ENCODE results near the gene FAM240A. TPM values are rescaled to one million over a fixed set of nuclear protein-coding genes. Genes with fewer than 3 reads are reported as not detected.
A peak's percentile ranks its signal among the peaks of the same experiment; 100 is the strongest.

FAM240A gene
- total RNA-seq, 1 donor from 2014 or later, result not detected

DNA sequence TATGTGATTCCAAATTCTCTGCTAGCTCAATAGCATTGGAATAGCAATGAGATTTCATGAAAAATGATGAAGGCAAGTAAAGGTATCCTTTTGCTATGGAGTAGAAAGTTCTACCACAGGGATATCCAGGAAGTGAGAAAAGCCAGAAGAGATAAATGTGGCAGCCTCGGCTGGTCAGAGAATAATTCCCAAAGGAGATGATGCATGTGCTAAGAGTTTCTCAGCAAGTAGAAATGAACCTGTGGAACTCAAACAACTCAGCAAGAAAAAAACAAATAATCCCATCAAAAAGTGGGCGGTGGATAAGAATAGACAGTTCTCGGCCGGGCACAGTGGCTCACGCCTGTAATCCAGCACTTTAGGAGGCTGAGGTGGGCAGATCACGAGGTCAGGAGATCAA lies 42.9 kb downstream of the FAM240A start:
- Mint-ChIP-seq H3K27ac (no peak overlapping the region), H3K4me1 (ENCODE audit: unreplicated experiment) (peaks cover 27% of the 10 kb centered on the region), H3K9me3 (peaks cover 6% of the 10 kb centered on the region), H3K4me3 (no peak overlapping the region), H3K36me3 (no peaks in the 10 kb centered on the region), H3K27me3 (no peaks in the 10 kb centered on the region)
- TF ChIP-seq, protein P1, sequence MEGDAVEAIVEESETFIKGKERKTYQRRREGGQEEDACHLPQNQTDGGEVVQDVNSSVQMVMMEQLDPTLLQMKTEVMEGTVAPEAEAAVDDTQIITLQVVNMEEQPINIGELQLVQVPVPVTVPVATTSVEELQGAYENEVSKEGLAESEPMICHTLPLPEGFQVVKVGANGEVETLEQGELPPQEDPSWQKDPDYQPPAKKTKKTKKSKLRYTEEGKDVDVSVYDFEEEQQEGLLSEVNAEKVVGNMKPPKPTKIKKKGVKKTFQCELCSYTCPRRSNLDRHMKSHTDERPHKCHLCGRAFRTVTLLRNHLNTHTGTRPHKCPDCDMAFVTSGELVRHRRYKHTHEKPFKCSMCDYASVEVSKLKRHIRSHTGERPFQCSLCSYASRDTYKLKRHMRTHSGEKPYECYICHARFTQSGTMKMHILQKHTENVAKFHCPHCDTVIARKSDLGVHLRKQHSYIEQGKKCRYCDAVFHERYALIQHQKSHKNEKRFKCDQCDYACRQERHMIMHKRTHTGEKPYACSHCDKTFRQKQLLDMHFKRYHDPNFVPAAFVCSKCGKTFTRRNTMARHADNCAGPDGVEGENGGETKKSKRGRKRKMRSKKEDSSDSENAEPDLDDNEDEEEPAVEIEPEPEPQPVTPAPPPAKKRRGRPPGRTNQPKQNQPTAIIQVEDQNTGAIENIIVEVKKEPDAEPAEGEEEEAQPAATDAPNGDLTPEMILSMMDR (conservative IDR thresholded peaks at IDR 0.05), result no peak
- DNase-seq (ENCODE audit: extremely low spot score, unreplicated experiment), result no peak

- H3K9me3 Mint-ChIP-seq, result peaks cover 6% of the 10 kb centered on the region
- no peak overlapping the region for H3K27ac Mint-ChIP-seq
- H3K4me1 Mint-ChIP-seq (ENCODE audit: unreplicated experiment), result peaks cover 31% of the 10 kb centered on the region
- TF ChIP-seq, protein P1 (conservative IDR thresholded peaks at IDR 0.05), result no peak
- no peak for DNase-seq (ENCODE audit: extremely low spot score, unreplicated experiment)
- H3K4me3 Mint-ChIP-seq, result no peak overlapping the region
- no peaks in the 10 kb centered on the region for H3K27me3 Mint-ChIP-seq
- H3K36me3 Mint-ChIP-seq, result no peaks in the 10 kb centered on the region
These were observed 44.6 kb downstream of the FAM240A start for GRCh38 chr3:46656778-46657556.

GRCh38 chr3:46659285-46659684 lies 47.0 kb downstream of the FAM240A start:
- Mint-ChIP-seq H3K27ac (no peak overlapping the region), H3K4me3 (no peak overlapping the region), H3K4me1 (ENCODE audit: unreplicated experiment) (peaks cover 53% of the 10 kb centered on the region), H3K9me3 (no peaks in the 10 kb centered on the region), H3K36me3 (no peaks in the 10 kb centered on the region), H3K27me3 (no peaks in the 10 kb centered on the region)
- TF ChIP-seq, protein P1 (conservative IDR thresholded peaks at IDR 0.05), result no peak
- DNase-seq (ENCODE audit: extremely low spot score, unreplicated experiment), result no peak

DNA sequence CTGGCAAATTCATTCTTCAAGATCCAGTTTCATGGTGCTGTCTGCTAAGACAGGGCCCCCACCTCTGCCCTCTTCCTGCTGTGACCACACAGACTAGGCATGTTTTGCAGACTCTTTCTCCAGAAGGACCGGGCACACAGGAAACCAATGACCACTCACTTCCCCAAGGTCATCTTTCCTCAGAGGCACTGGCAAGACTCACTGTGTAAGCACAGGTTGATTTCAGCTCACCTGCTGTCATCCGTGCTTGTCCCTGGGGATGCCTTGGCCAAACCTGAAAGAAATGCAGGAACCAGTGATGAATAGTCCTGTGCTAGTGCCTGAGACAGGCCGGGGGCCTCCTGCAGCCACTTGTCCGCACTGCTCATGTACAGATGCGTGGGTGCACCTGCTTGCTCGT lies 47.7 kb downstream of the FAM240A start:
- Mint-ChIP-seq H3K27me3 (no peaks in the 10 kb centered on the region), H3K36me3 (no peaks in the 10 kb centered on the region), H3K27ac (no peak overlapping the region), H3K4me3 (peak overlapping the region; percentile 8), H3K9me3 (no peaks in the 10 kb centered on the region), H3K4me1 (ENCODE audit: unreplicated experiment) (peaks cover 53% of the 10 kb centered on the region)
- DNase-seq (ENCODE audit: extremely low spot score, unreplicated experiment), result no peak
- TF ChIP-seq, protein P1 (conservative IDR thresholded peaks at IDR 0.05), result no peak

GRCh38 chr3:46660543-46661523 lies 48.5 kb downstream of the FAM240A start:
- Mint-ChIP-seq H3K36me3 (no peaks in the 10 kb centered on the region), H3K9me3 (no peaks in the 10 kb centered on the region), H3K4me3 (no peak overlapping the region), H3K4me1 (ENCODE audit: unreplicated experiment) (peaks cover 53% of the 10 kb centered on the region), H3K27me3 (peaks cover under 1% of the 10 kb centered on the region), H3K27ac (no peak overlapping the region)
- no peak for DNase-seq (ENCODE audit: extremely low spot score, unreplicated experiment)
- TF ChIP-seq, protein P1 (conservative IDR thresholded peaks at IDR 0.05), result no peak

Data from type B pancreatic cell (in vitro differentiated cells).